WTC11 (cell line): ENCODE data around the gene GID4. TPM values are rescaled to one million over a fixed set of nuclear protein-coding genes. Genes with fewer than 3 reads are reported as not detected.

ENCODE experiments used
- ATAC-seq: fragments of 200-7000 bp; cut with Tn5 transposase; 2 replicates; pipeline ENCODE4 v1.10.0; 2021; ENCODE audit warnings: mild to moderate bottlenecking, moderate library complexity
- CTCF ChIA-PET: fragments of 300-600 bp; sonication (Branson Sonifier 250); formaldehyde crosslinking; loops from one replicate; lab custom pipeline; 2021; ENCODE audit warnings: antibody characterized with exemption; lab: Charles Lee
- POLR2A ChIA-PET: fragments of 350-600 bp; sonication (Branson Sonifier 250); formaldehyde crosslinking; loops from one replicate; lab custom pipeline; 2021; ENCODE audit warnings: antibody characterized with exemption; lab: Charles Lee
- DNase-seq: peaks from one replicate; pipeline ENCODE4 v3.0.0; 2021; ENCODE audit warnings: low spot score
- H3K27ac Mint-ChIP-seq: 2 replicates; pipeline ENCODE4 v1.8.0; 2021; ENCODE audit warnings: mixed read lengths
- H3K27me3 Mint-ChIP-seq: 2 replicates; pipeline ENCODE4 v1.8.0; 2021; ENCODE audit warnings: low read depth, mild to moderate bottlenecking, moderate library complexity, mixed read lengths
- H3K36me3 Mint-ChIP-seq: 2 replicates; pipeline ENCODE4 v1.8.0; 2021; ENCODE audit warnings: mixed read lengths
- H3K4me1 Mint-ChIP-seq: 2 replicates; pipeline ENCODE4 v1.8.0; 2022; ENCODE audit warnings: mixed read lengths
- H3K4me3 Mint-ChIP-seq: 2 replicates; pipeline ENCODE4 v1.8.0; 2021; ENCODE audit warnings: mild to moderate bottlenecking, moderate library complexity, mixed read lengths
- H3K9me3 Mint-ChIP-seq: 2 replicates; pipeline ENCODE4 v1.8.0; 2021; ENCODE audit warnings: mixed read lengths
- ARID4B ChIP-seq: sonication (generic); formaldehyde crosslinking; IDR thresholded peaks from 2 replicates; pipeline ENCODE4 v1.8.0; 2023; ENCODE audit warnings: missing genetic modification reagents, mild to moderate bottlenecking, borderline replicate concordance
- CREM ChIP-seq: sonication (generic); formaldehyde crosslinking; IDR thresholded peaks from 2 replicates; pipeline ENCODE4 v1.8.1; 2022; ENCODE audit warnings: mild to moderate bottlenecking, missing genetic modification reagents, moderate library complexity
- E2F1 ChIP-seq: sonication (generic); formaldehyde crosslinking; IDR thresholded peaks from 2 replicates; pipeline ENCODE4 v1.8.0; 2022; ENCODE audit warnings: mild to moderate bottlenecking, missing genetic modification reagents
- E2F4 ChIP-seq: sonication (generic); formaldehyde crosslinking; IDR thresholded peaks from 2 replicates; pipeline ENCODE4 v1.8.1; 2022; ENCODE audit warnings: low read depth, mild to moderate bottlenecking, moderate library complexity, missing genetic modification reagents, borderline replicate concordance
- ESRRA ChIP-seq: sonication (generic); formaldehyde crosslinking; IDR thresholded peaks from 2 replicates; pipeline ENCODE4 v1.8.1; 2022; ENCODE audit warnings: mild to moderate bottlenecking, missing genetic modification reagents, borderline replicate concordance
- JAZF1 ChIP-seq: fragments of 250-450 bp; sonication (Bioruptor Pico); IDR thresholded peaks from 2 replicates; pipeline ENCODE4 v1.9.0; 2021; ENCODE audit warnings: moderate library complexity, mild to moderate bottlenecking, inconsistent platforms
- MAX ChIP-seq: sonication (generic); formaldehyde crosslinking; IDR thresholded peaks from 2 replicates; pipeline ENCODE4 v1.8.0; 2022; ENCODE audit warnings: mild to moderate bottlenecking, missing genetic modification reagents
- MXD4 ChIP-seq: fragments of 250-450 bp; sonication (Bioruptor Pico); IDR thresholded peaks from 2 replicates; pipeline ENCODE4 v1.8.0; 2021; ENCODE audit warnings: mild to moderate bottlenecking, moderate library complexity, borderline replicate concordance
- MYBL2 ChIP-seq: sonication (generic); formaldehyde crosslinking; IDR thresholded peaks from 2 replicates; pipeline ENCODE4 v1.8.1; 2023; ENCODE audit warnings: mild to moderate bottlenecking, moderate library complexity, missing genetic modification reagents
- RELA ChIP-seq: sonication (generic); formaldehyde crosslinking; IDR thresholded peaks from 2 replicates; pipeline ENCODE4 v1.8.1; 2022; ENCODE audit warnings: missing genetic modification reagents, mild to moderate bottlenecking, borderline replicate concordance
- SMAD4 ChIP-seq: sonication (generic); formaldehyde crosslinking; IDR thresholded peaks from 2 replicates; pipeline ENCODE4 v1.8.0; 2022; ENCODE audit warnings: mild to moderate bottlenecking, missing genetic modification reagents
- SP1 ChIP-seq: sonication (generic); formaldehyde crosslinking; conservative IDR thresholded peaks from 2 replicates; pipeline ENCODE4 v1.8.1; 2022; ENCODE audit warnings: missing genetic modification reagents
- STAT6 ChIP-seq: sonication (generic); formaldehyde crosslinking; conservative IDR thresholded peaks from 2 replicates; pipeline ENCODE4 v1.8.1; 2023; ENCODE audit warnings: mild to moderate bottlenecking, low read depth, missing genetic modification reagents, moderate library complexity
- TCF7 ChIP-seq: sonication (generic); formaldehyde crosslinking; IDR thresholded peaks from 2 replicates; pipeline ENCODE4 v1.8.0; 2022; ENCODE audit warnings: mild to moderate bottlenecking, low read depth, missing genetic modification reagents, moderate library complexity
- ZBTB21 ChIP-seq: sonication (generic); formaldehyde crosslinking; IDR thresholded peaks from 2 replicates; pipeline ENCODE4 v1.8.1; 2023; ENCODE audit warnings: mild to moderate bottlenecking, missing genetic modification reagents, borderline replicate concordance
- ZMAT4 ChIP-seq: fragments of 250-450 bp; sonication (Bioruptor Pico); IDR thresholded peaks from 2 replicates; pipeline ENCODE4 v1.9.0; 2021; ENCODE audit warnings: mild to moderate bottlenecking
- ZNF416 ChIP-seq: fragments of 250-450 bp; sonication (Bioruptor Pico); IDR thresholded peaks from 2 replicates; pipeline ENCODE4 v1.9.0; 2021; ENCODE audit warnings: mild to moderate bottlenecking, inconsistent platforms
- ZNF512 ChIP-seq: sonication (generic); formaldehyde crosslinking; IDR thresholded peaks from 2 replicates; pipeline ENCODE4 v1.8.1; 2022; ENCODE audit warnings: missing genetic modification reagents, borderline replicate concordance
- ZSCAN18 ChIP-seq: fragments of 250-450 bp; sonication (Bioruptor Pico); IDR thresholded peaks from 2 replicates; pipeline ENCODE4 v2.1.2; 2022; ENCODE audit warnings: mild to moderate bottlenecking, moderate library complexity
- total RNA-seq: library from RNA; stranded (reverse); gene quantifications from 3 replicates; pipeline ENCODE4 v1.2.3, GENCODE V29; 2021

The GID4 gene
- total RNA-seq, 1 experiment from 2014 or later: 16.0 TPM

- Mint-ChIP-seq H3K27me3 (no peaks in the 10 kb centered on the region), H3K36me3 (no peaks in the 10 kb centered on the region), H3K9me3 (no peaks in the 10 kb centered on the region), H3K4me3 (no peak overlapping the region), H3K27ac (no peak overlapping the region), H3K4me1 (peaks cover 4% of the 10 kb centered on the region; the same call in 1 of the 2 replicates)
- TF ChIP-seq MXD4 (CRISPR knock-in tag) (no peak), STAT6 (CRISPR knock-in tag) (no peak), RELA (no peak), E2F1 (no peak), ZMAT4 (CRISPR knock-in tag) (no peak), JAZF1 (CRISPR knock-in tag) (no peak), SP1 (CRISPR knock-in tag) (no peak), CREM (no peak), E2F4 (no peak), ZNF416 (no peak), TCF7 (CRISPR knock-in tag) (no peak), ZNF512 (CRISPR knock-in tag) (no peak), ESRRA (CRISPR knock-in tag) (no peak), ARID4B (no peak), ZSCAN18 (no peak), MYBL2 (CRISPR knock-in tag) (no peak), SMAD4 (CRISPR knock-in tag) (no peak), MAX (CRISPR knock-in tag) (no peak), ZBTB21 (no peak)
- ChIA-PET CTCF (interaction anchor here (0.6 kb wide), 1 partner anchor 98 kb away, joined by 3 read pairs; no protein-coding TSS in a partner anchor), POLR2A (no interaction called here)
- no peak for DNase-seq
- ATAC-seq: no peak
Observed at GRCh38 chr17:18015593-18015992, 23.6 kb upstream of the GID4 start.
